ENCODE data around the gene SLC39A11. TPM values are rescaled to one million over a fixed set of nuclear protein-coding genes. Genes with fewer than 3 reads are reported as not detected.

SLC39A11 gene
- total RNA-seq, 1 experiment from 2014 or later: 56.1 TPM

- ChIA-PET CTCF (no interaction called here), POLR2A (no interaction called here)
- in situ Hi-C loops (cut with HindIII; ENCODE audit: low pct_unique_long_range_greater_than_20kb, low sequenced_read_pairs): no loop called here
- Histone ChIP-seq H3K27me3 (ENCODE audit: control insufficient read depth, insufficient read depth, low read length) (no peaks in the 10 kb centered on the region), H3K4me3 (ENCODE audit: low read depth in 2 of 2, low read length in 2 of 2) (no peak overlapping the region), H3K36me3 (ENCODE audit: control insufficient read depth, insufficient read depth, low read length) (no peaks in the 10 kb centered on the region), H3K27ac (ENCODE audit: low read length) (peak overlapping the region; percentile 30), H3K4me1 (ENCODE audit: control insufficient read depth, insufficient read depth, low read length) (peaks cover 37% of the 10 kb centered on the region), H3K9me3 (ENCODE audit: control insufficient read depth, insufficient read depth, low read depth, low read length) (no peaks in the 10 kb centered on the region)
- intact Hi-C loops (cut with micrococcal nuclease; ENCODE audit: unreplicated experiment): no loop called here
- TF ChIP-seq POLR2AphosphoS5 (IDR thresholded peaks at IDR 0.05; ENCODE audit: low read depth, low read length): no peak
- TF ChIP-seq SIN3A (IDR thresholded peaks at IDR 0.05; ENCODE audit: borderline replicate concordance, insufficient read depth, low read depth, low read length): no peak
- no peak for TF ChIP-seq REST (IDR thresholded peaks at IDR 0.05; ENCODE audit: insufficient read depth in 1 of 2, low read depth in 2 of 2, low read length in 1 of 2)
- no peak for TF ChIP-seq CTCF (IDR thresholded peaks at IDR 0.05)
- no peak for TF ChIP-seq TCF7L2 (IDR thresholded peaks at IDR 0.05; ENCODE audit: low read depth, low read length)
- no TSS peak for BruUV-seq (replicated peaks)
- peak; percentile 77 for ATAC-seq
- no peak for DNase-seq (ENCODE audit: low read depth, low spot score)
Observed at GRCh38 chr17:72657467-72658317, 434.8 kb downstream of the SLC39A11 start.

GRCh38 chr17:72656130-72656763 is 436.2 kb downstream of the SLC39A11 start:
- no peak for ATAC-seq

More at GRCh38 chr17:72656130-72656763, 436.2 kb downstream of the SLC39A11 start:
- Histone ChIP-seq H3K9me3 (ENCODE audit: control insufficient read depth, insufficient read depth, low read depth, low read length) (no peaks in the 10 kb centered on the region), H3K36me3 (ENCODE audit: control insufficient read depth, insufficient read depth, low read length) (no peaks in the 10 kb centered on the region), H3K27me3 (ENCODE audit: control insufficient read depth, insufficient read depth, low read length) (no peaks in the 10 kb centered on the region), H3K4me1 (ENCODE audit: control insufficient read depth, insufficient read depth, low read length) (peaks cover 33% of the 10 kb centered on the region), H3K4me3 (ENCODE audit: low read depth in 2 of 2, low read length in 2 of 2) (no peak overlapping the region), H3K27ac (ENCODE audit: low read length) (peak overlapping the region; percentile 30; the same call in 1 of the 2 replicates)
- in situ Hi-C loops (cut with HindIII; ENCODE audit: low pct_unique_long_range_greater_than_20kb, low sequenced_read_pairs): no loop called here
- POLR2A ChIA-PET: no interaction called here
- TF ChIP-seq CTCF (IDR thresholded peaks at IDR 0.05): no peak
- intact Hi-C loops (cut with micrococcal nuclease; ENCODE audit: unreplicated experiment): no loop called here
- no TSS peak for BruUV-seq (replicated peaks)
- CTCF ChIA-PET: no interaction called here
- DNase-seq (ENCODE audit: low read depth, low spot score): no peak

Data from Panc1 (cell line).